ENCODE measurements around the gene SNX10.

DNA sequence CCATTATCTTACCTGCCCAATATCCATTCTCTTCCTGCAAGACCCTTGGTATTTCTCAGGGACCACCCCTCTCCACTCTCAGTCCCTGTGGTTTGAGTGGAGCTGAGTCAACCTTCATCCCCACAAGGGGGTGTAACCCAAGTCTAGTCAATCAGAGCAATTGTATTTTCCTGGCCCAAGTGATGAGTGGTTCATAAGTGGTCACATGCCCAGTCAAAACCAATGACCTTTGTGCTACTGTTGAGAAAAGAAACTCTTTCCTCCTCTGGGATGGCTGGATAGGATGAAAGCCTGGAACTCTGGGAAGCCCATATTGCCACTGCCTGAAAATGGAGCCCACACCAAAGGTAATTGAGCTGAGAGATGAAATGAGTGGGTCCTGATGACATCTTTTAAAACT lies 93.6 kb downstream of the SNX10 start:
- no peak for TF ChIP-seq RAD21 (IDR thresholded peaks at IDR 0.05; ENCODE audit: low read depth)
- TF ChIP-seq, protein P1, sequence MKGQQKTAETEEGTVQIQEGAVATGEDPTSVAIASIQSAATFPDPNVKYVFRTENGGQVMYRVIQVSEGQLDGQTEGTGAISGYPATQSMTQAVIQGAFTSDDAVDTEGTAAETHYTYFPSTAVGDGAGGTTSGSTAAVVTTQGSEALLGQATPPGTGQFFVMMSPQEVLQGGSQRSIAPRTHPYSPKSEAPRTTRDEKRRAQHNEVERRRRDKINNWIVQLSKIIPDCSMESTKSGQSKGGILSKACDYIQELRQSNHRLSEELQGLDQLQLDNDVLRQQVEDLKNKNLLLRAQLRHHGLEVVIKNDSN (IDR thresholded peaks at IDR 0.05) = peak; percentile 36; the same call in 1 of the 2 replicates
- no peak for TF ChIP-seq TAF1 (IDR thresholded peaks at IDR 0.05; ENCODE audit: low read depth)
- TF ChIP-seq, protein P2, sequence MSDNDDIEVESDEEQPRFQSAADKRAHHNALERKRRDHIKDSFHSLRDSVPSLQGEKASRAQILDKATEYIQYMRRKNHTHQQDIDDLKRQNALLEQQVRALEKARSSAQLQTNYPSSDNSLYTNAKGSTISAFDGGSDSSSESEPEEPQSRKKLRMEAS (IDR thresholded peaks at IDR 0.05) = no peak
- TF ChIP-seq EGR1 (IDR thresholded peaks at IDR 0.05) = no peak
- no peak for TF ChIP-seq CREB1 (IDR thresholded peaks at IDR 0.05; ENCODE audit: low read depth)
- TF ChIP-seq EP300 (IDR thresholded peaks at IDR 0.05; ENCODE audit: borderline replicate concordance) = no peak
- no peak for TF ChIP-seq ZBTB7A (IDR thresholded peaks at IDR 0.05; ENCODE audit: low read depth)
- no peak for TF ChIP-seq REST (IDR thresholded peaks at IDR 0.05; ENCODE audit: low read depth)
- no peak for TF ChIP-seq YY1 (IDR thresholded peaks at IDR 0.05; ENCODE audit: low read depth)
- no peak for TF ChIP-seq CEBPB (IDR thresholded peaks at IDR 0.05)

Measured in Ishikawa (cell line).